Epithelial cell of esophagus (primary cell): ENCODE data around the gene SSR1.

Experiments
- DNase-seq: peaks from one replicate; pipeline ENCODE4 v3.0.0; 2010; ENCODE audit warnings: low read depth
- H3K4me3 ChIP-seq: 2 replicates; pipeline ENCODE4 v1.5.1; 2011; ENCODE audit warnings: mild to moderate bottlenecking, low read length, control low read depth
- CTCF ChIP-seq: IDR thresholded peaks from 2 replicates; pipeline ENCODE4 v1.5.1; 2011; ENCODE audit warnings: low read depth, mild to moderate bottlenecking, low read length, control low read depth, inconsistent platforms; ENCODE audit not compliant: insufficient read depth; ENCODE audit errors: missing control alignments

The SSR1 gene

GRCh38 chr6:7240351-7240750 is 72.6 kb downstream of the SSR1 start:
- H3K4me3 ChIP-seq, result no peak overlapping the region
- no peak for TF ChIP-seq CTCF
- no peak for DNase-seq

GRCh38 chr6:7239590-7239948 is 73.4 kb downstream of the SSR1 start:
- no peak overlapping the region for H3K4me3 ChIP-seq
- TF ChIP-seq CTCF, result peak; percentile 1
- DNase-seq, result no peak

- no peak overlapping the region for H3K4me3 ChIP-seq
- peak; percentile 75 for TF ChIP-seq CTCF
- DNase-seq, result peak; percentile 84
Observed at GRCh38 chr6:7238900-7239589, 74.0 kb downstream of the SSR1 start.

- no peak for TF ChIP-seq CTCF
- DNase-seq, result no peak
- H3K4me3 ChIP-seq, result no peak overlapping the region
Observed at GRCh38 chr6:7238526-7238899, 74.5 kb downstream of the SSR1 start.

GRCh38 chr6:7237653-7238188 is 75.3 kb downstream of the SSR1 start:
- no peak for TF ChIP-seq CTCF
- DNase-seq, result peak; percentile 41
- H3K4me3 ChIP-seq, result no peak overlapping the region

- peak; percentile 74 for DNase-seq
- H3K4me3 ChIP-seq, result no peak overlapping the region
- TF ChIP-seq CTCF, result no peak
Observed at GRCh38 chr6:7236306-7237209, 76.4 kb downstream of the SSR1 start.
